K562 (cell line): ENCODE results near the gene MAP3K12. TPM values are rescaled to one million over a fixed set of nuclear protein-coding genes. Genes with fewer than 3 reads are reported as not detected.

Experiments
- BHLHE40 ChIP-seq: IDR thresholded peaks from 2 replicates; pipeline ENCODE4 v1.6.1; 2011; ENCODE audit warnings: low read length, improper control_type of control experiment
- CREB1 ChIP-seq, 2 experiments: sonication (generic) in 1 of 2; formaldehyde crosslinking in 1 of 2; IDR thresholded peaks; 2 replicates each; pipeline versions ENCODE4 v1.6.1 to v1.8.0; 2012 to 2022; ENCODE audit warnings: inconsistent platforms in 1 of 2, mild to moderate bottlenecking in 1 of 2, missing genetic modification reagents in 1 of 2, moderate library complexity in 1 of 2
- E2F8 ChIP-seq: fragments of 450-650 bp; IDR thresholded peaks from 2 replicates; pipeline ENCODE4 v1.7.1; 2018; ENCODE audit warnings: mild to moderate bottlenecking, low read depth; ENCODE audit not compliant: partially characterized antibody
- GABPA ChIP-seq: fragments of 200-800 bp; sonication (Bioruptor generic); conservative IDR thresholded peaks from 2 replicates; pipeline ENCODE4 v1.6.1; 2016; ENCODE audit warnings: low read depth, missing genetic modification characterization, missing compliant biosample characterization
- GATAD2B ChIP-seq: fragments of 450-650 bp; IDR thresholded peaks from 2 replicates; pipeline ENCODE4 v1.6.1; 2017; ENCODE audit warnings: mild to moderate bottlenecking, borderline replicate concordance
- HNRNPK ChIP-seq: fragments of 200-400 bp; formaldehyde crosslinking; IDR thresholded peaks from one replicate; pipeline ENCODE4 v1.6.1; 2018; ENCODE audit warnings: mild to moderate bottlenecking, low read depth, low read length; ENCODE audit not compliant: poor library complexity, severe bottlenecking
- KDM4B ChIP-seq, 2 experiments: fragments of 450-650 bp in 1 of 2; sonication (generic) in 1 of 2; IDR thresholded peaks; 2 replicates each; pipeline ENCODE4 v1.6.1; 2016 to 2017; ENCODE audit warnings: borderline replicate concordance in 2 of 2, antibody characterized with exemption in 1 of 2, low read depth in 1 of 2, mild to moderate bottlenecking in 1 of 2
- KLF13 ChIP-seq: fragments of 450-650 bp; IDR thresholded peaks from 2 replicates; pipeline ENCODE4 v1.6.1; 2016; ENCODE audit warnings: missing genetic modification characterization, low read depth, mild to moderate bottlenecking, missing compliant biosample characterization, moderate library complexity, borderline replicate concordance
- NR2C1 ChIP-seq, 2 experiments: fragments of 450-650 bp; IDR thresholded peaks; 2 replicates each; pipeline ENCODE4 v1.6.1; 2017; ENCODE audit warnings: mild to moderate bottlenecking in 2 of 2, antibody characterized with exemption in 1 of 2, inconsistent platforms in 1 of 2, missing compliant biosample characterization in 1 of 2, missing genetic modification characterization in 1 of 2
- NUFIP1 ChIP-seq: fragments of 450-650 bp; IDR thresholded peaks from 2 replicates; pipeline ENCODE4 v1.6.1; 2018; ENCODE audit not compliant: partially characterized antibody
- PCBP1 ChIP-seq: fragments of 200-400 bp; formaldehyde crosslinking; IDR thresholded peaks from 2 replicates; pipeline ENCODE4 v1.6.1; 2018; ENCODE audit warnings: mild to moderate bottlenecking, low read depth, low read length; ENCODE audit not compliant: poor library complexity, severe bottlenecking
- POLR2A ChIP-seq: fragments of 450-650 bp; conservative IDR thresholded peaks from 2 replicates; pipeline ENCODE4 v1.6.1; 2016
- PTRF ChIP-seq: fragments of 450-650 bp; IDR thresholded peaks from 2 replicates; pipeline ENCODE4 v1.6.1; 2016; ENCODE audit warnings: mild to moderate bottlenecking, missing genetic modification characterization, missing compliant biosample characterization
- PTTG1 ChIP-seq: fragments of 450-650 bp; IDR thresholded peaks from 2 replicates; pipeline ENCODE4 v1.6.1; 2016; ENCODE audit warnings: low read depth, mild to moderate bottlenecking, missing genetic modification characterization, missing compliant biosample characterization
- U2AF1 ChIP-seq: fragments of 200-400 bp; formaldehyde crosslinking; optimal IDR thresholded peaks from 2 replicates; pipeline ENCODE3; 2017; ENCODE audit warnings: mild to moderate bottlenecking, low read depth, low read length, moderate library complexity
- ZFP91 ChIP-seq: sonication (generic); formaldehyde crosslinking; IDR thresholded peaks from 2 replicates; pipeline ENCODE4 v1.8.0; 2022; ENCODE audit warnings: mild to moderate bottlenecking, missing genetic modification reagents
- ZNF124 ChIP-seq: sonication (generic); formaldehyde crosslinking; IDR thresholded peaks from 2 replicates; pipeline ENCODE4 v1.8.1; 2022; ENCODE audit warnings: missing genetic modification reagents
- ZNF75A ChIP-seq: fragments of 450-650 bp; formaldehyde crosslinking; IDR thresholded peaks from 2 replicates; pipeline ENCODE4 v1.4.0; 2020; ENCODE audit warnings: mild to moderate bottlenecking
- polyA plus RNA-seq, 8 experiments: library from polyadenylated mRNA; depleted of rRNA in 4 of 8; stranded (reverse) in 5 of 8; unstranded in 3 of 8; fragments of >200 nt; fragmentation: Nextera tagmentation in 2 of 8; fragmentation: Illumina TruSeq in 1 of 8; extraction: Ambion mirVana in 2 of 8; extraction: Trizol in 1 of 8; gene quantifications; 2 replicates each; pipeline versions ENCODE4 v1.2.1 to v1.2.3, GENCODE V29; 2011 to 2014; ENCODE audit warnings: inconsistent platforms in 1 of 8, missing spikeins in 1 of 8
- total RNA-seq, 7 experiments: library from RNA; depleted of rRNA in 6 of 7; stranded (reverse); fragments of >200 nt in 6 of 7; fragmentation: Illumina TruSeq in 2 of 7; extraction: Trizol in 2 of 7; gene quantifications; 2 replicates each; pipeline versions ENCODE4 v1.2.1 to v1.2.3, GENCODE V29; 2011 to 2021; ENCODE audit warnings: low replicate concordance in 1 of 7
- TF ChIP-seq, protein P1 (sequence below): fragments of 250-450 bp; sonication (Bioruptor Pico); IDR thresholded peaks from 2 replicates; pipeline ENCODE4 v1.9.0; 2021; ENCODE audit warnings: mild to moderate bottlenecking, inconsistent platforms

The MAP3K12 gene
- total and polyA plus RNA-seq, 9 of the 15 experiments (the other 6 are each of a cell fraction or from before 2014, with no cell fraction given) = 0.10 to 2.4 (median 1.6) TPM

- TF ChIP-seq KDM4B (IDR thresholded peaks at IDR 0.05; ENCODE audit: borderline replicate concordance in 2 of 2, low read depth in 1 of 2) = peak in 1 of 2 experiments; percentile 94; a peak in 2 of 4 replicates
- peak; percentile 51; the same call in 1 of the 2 replicates for TF ChIP-seq ZFP91 (CRISPR knock-in tag)
- TF ChIP-seq PTTG1 (tag) = no peak
- peak; percentile 43 for TF ChIP-seq BHLHE40
- 0 out of 2 replicates have a peak, but pooled peaks have one; percentile 9 for TF ChIP-seq GATAD2B
- peak; percentile 97 for TF ChIP-seq PCBP1
- peak; percentile 84 for TF ChIP-seq U2AF1
- TF ChIP-seq CREB1 (IDR thresholded peaks at IDR 0.05) = peak; percentile 53; the same call in 1 of the 2 replicates
- peak; percentile 26; the same call in 1 of the 2 replicates for TF ChIP-seq CREB1 (CRISPR knock-in tag; IDR thresholded peaks at IDR 0.05)
- TF ChIP-seq, protein P1, sequence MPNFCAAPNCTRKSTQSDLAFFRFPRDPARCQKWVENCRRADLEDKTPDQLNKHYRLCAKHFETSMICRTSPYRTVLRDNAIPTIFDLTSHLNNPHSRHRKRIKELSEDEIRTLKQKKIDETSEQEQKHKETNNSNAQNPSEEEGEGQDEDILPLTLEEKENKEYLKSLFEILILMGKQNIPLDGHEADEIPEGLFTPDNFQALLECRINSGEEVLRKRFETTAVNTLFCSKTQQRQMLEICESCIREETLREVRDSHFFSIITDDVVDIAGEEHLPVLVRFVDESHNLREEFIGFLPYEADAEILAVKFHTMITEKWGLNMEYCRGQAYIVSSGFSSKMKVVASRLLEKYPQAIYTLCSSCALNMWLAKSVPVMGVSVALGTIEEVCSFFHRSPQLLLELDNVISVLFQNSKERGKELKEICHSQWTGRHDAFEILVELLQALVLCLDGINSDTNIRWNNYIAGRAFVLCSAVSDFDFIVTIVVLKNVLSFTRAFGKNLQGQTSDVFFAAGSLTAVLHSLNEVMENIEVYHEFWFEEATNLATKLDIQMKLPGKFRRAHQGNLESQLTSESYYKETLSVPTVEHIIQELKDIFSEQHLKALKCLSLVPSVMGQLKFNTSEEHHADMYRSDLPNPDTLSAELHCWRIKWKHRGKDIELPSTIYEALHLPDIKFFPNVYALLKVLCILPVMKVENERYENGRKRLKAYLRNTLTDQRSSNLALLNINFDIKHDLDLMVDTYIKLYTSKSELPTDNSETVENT = no peak
- TF ChIP-seq NUFIP1 = no peak
- TF ChIP-seq HNRNPK = peak; percentile 85
- 0 out of 2 replicates have a peak, but pooled peaks have one; percentile 40 for TF ChIP-seq KLF13
- peak; percentile 74 for TF ChIP-seq POLR2A
- no peak for TF ChIP-seq ZNF75A (CRISPR knock-in tag)
- TF ChIP-seq PTRF (tag) = no peak
- TF ChIP-seq E2F8 = peak; percentile 17
- peak; percentile 82 for TF ChIP-seq GABPA (tag)
- TF ChIP-seq ZNF124 (CRISPR knock-in tag) = no peak
- peak; percentile 62 for TF ChIP-seq NR2C1 (IDR thresholded peaks at IDR 0.05)
- peak; percentile 85 for TF ChIP-seq NR2C1 (tag; IDR thresholded peaks at IDR 0.05)
These were observed 46.8 kb downstream of the MAP3K12 start (continued) for GRCh38 chr12:53452159-53453077.
